NCI-H128 (cell line): ENCODE measurements around the gene TSSK6.
"Not testable (repeated sequence)": the region's sequence is repeated elsewhere in the genome, so short reads cannot be mapped to it uniquely, and the experiment has no call there.

Experiments used
- DNase-seq: peaks from one replicate; lab custom pipeline; 2025; ENCODE audit not compliant: unreplicated experiment; lab: John Stamatoyannopoulos, UW

Gene TSSK6

DNA sequence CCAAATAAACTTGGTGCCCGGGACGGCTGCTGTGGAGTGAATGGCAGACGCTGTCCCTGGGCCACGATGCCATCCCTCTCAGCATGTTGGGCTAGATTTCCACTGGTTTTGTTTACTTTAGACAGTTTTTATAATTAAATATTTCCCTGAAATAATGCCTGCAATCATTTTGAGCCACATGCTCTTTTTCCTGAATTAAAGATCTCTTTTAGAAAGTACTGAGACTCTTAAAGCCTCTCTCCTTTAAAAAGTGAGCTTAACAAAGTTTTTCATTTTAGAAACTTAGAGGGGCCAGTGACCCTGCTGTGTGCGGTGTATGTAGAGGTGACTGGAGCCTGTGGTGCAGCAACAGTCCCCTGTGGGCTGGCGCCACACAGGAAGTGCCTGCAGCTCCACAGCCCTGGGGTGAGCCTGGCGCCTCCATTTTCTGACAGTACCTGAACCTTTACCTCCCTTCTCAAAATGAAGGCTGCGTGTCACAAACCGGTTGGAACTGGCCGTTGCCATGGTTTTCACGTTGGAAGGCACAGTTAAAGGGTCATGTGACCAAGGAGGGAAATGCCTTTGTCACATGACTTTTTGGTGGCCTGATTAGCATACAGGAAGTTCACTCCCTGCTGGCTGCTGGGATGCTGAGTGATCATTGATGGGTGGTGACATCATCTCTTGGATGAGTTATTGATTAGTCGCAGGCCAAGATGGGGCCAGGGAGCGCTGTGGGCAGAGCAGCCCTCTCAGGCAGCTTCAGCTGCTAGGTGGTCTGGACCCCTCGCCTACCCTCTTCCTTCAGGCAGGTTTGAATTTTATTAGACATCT is 26.3 kb downstream of the TSSK6 start:
- DNase-seq: no peak

- no peak for DNase-seq
These were observed 27.1 kb downstream of the TSSK6 start for GRCh38 chr19:19487950-19488874.

- no peak for DNase-seq
These were observed 28.0 kb downstream of the TSSK6 start for GRCh38 chr19:19487077-19487949.

GRCh38 chr19:19486343-19487076 is 28.8 kb downstream of the TSSK6 start:
- no peak for DNase-seq

DNA sequence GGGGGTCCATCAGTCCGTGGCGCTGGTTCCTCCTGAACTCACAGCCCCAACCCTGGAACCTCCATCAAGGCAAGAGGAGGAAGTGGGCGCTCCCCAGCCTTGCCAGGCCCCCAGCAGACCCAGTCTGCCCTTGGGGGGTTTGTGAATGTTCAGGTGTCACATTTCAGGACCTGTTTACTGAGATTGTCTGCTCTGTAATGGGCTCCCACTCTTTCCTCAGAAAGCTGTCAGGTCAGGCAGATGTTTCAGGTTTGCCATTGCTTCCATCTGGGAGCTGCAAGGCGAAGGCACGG is 29.4 kb downstream of the TSSK6 start:
- no peak for DNase-seq

DNA sequence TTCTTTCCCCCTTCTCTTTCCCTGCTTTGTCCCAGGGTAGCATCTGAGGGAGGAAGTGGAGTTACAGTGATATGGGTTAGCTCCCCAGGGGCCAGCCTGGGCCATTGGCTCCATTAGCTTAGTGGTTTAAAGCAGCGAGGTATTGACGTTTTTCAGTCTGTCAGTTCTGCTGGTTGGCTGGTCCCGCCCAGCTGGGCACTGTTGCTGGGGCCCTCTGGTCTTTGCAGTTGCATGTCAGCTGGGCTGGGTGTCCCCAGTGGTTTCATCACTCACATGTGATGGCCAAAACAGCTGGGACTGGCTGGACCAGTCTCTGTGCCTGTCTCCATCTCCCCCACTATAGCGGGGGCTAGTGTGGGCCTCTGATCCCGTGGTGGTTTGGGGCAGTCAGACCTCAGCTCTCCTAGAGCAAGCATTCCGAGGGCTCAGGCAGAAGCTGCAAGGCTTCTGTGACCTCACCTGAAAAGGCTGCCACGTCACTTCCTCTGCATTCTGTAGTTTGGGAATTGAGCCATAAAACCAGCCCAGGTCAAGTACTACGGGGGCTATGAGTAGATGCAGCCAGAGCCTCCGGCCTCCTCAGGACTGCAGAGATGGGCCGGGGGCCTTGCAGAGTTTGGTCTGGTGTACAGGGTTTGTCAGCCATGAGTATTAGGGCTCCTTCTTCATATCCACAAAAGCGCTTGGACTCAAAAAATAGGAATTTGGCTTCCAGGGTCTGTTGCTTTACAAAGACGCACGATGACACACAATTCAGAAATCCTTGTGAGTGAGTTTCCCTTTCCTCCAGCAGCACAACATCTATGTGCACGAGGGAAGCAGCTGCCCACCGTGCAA is 30.0 kb downstream of the TSSK6 start:
- no peak for DNase-seq

DNA sequence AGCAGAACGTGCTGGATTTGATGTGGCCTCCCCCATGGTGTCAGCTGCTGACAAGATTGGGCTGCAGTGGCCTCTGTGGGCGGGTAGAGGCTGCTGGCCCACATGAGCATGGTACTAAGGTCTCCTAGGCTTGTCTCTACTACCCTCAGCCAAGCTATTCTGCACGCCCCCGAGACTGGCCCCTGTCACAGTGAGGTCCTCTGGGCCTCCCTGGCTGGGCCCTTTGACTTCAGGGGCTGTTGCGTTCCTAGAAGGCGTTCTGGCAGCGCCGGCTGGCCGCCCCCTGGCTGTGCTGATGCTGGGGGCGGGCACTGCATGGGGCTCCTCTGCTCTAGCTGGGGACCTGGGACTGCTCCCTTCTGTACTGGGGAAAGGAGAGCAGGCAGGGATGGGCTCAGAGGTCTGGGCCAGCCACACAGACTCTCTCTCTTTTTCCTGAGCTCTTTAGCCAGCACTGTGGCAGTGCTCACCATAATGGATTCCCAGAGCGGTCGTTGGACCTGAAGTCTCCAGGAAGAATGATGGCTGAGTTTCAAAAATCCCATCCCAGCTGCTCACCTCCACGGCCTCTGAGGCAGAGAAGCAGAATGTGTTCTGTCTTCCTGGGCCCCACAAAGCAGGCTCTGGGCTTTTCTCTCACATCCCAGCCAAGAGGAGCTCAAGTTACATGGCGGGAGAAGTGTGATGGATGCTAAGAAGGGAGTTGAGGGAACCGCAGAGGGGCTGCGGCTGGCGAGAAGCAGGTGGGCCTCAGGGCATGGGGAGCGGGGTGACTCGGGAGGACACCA is 32.3 kb downstream of the TSSK6 start:
- DNase-seq: no peak

DNA sequence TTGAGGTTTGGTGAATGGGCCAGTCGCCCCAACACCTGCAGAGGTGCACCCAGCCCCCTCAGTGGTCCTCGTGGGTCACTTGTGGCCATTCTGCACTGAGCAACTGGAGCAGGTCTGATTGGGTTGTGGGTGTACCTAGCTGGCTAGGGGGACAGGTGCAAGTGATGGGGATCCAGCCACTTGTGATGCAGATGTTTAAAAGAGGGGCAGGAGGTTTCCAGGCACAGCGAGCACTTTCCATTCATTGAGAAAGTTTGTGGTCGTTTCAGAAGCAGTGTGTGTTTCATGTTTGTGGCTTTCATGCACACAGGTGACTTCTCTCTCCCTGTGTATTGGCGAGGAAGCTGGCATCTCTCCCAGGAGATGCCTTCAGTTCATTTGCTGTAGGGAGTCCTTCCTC is 34.7 kb downstream of the TSSK6 start:
- DNase-seq: no peak

- no peak for DNase-seq
These were observed 37.5 kb downstream of the TSSK6 start for GRCh38 chr19:19477705-19478383.

DNA sequence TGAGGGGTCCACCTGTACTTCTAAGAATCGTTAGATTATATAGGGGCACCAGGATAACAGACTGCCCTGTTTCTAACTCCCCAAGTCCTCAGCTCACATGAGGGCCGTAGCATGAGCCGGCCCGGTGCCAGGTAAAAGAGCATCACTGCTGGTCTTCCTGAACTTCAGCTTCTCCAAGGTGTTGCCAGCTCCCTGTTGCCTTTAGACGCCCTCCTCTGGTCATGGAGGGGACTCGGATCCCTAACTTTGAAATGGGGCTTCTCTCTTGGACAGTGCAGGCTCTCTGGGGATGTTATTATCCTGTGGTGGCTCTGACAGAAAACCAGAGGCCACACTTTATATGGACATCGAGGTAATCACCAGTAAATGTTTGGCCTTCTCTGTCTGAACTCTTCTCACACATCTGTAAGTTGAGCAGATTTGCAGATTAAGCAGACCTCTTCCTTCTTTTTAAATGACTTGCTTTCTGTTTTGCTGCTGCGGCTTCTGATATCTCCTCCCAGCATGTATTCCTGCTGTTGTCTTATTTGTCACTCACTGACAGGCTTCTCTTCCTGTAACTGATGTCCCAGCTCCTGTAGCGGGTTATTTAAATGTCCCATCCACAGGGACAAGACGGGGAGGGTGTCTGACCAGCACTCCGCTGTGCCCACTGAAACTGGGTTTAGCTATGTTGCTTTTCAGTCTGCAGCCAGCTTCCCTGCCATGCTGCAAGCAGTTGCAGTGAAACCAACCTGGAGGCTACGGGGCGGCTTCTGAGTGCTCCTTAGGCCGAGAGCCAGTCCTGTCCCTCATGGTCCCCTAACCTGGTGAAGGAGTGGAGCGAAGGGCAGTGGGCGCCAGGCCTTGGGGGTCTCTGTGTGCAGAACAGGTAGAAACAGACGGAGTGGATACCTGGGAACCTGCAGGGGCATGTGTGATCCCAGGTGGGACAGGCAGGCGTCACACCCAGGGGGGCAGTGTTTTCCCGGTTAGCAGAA is 39.2 kb downstream of the TSSK6 start:
- DNase-seq: no peak

DNA sequence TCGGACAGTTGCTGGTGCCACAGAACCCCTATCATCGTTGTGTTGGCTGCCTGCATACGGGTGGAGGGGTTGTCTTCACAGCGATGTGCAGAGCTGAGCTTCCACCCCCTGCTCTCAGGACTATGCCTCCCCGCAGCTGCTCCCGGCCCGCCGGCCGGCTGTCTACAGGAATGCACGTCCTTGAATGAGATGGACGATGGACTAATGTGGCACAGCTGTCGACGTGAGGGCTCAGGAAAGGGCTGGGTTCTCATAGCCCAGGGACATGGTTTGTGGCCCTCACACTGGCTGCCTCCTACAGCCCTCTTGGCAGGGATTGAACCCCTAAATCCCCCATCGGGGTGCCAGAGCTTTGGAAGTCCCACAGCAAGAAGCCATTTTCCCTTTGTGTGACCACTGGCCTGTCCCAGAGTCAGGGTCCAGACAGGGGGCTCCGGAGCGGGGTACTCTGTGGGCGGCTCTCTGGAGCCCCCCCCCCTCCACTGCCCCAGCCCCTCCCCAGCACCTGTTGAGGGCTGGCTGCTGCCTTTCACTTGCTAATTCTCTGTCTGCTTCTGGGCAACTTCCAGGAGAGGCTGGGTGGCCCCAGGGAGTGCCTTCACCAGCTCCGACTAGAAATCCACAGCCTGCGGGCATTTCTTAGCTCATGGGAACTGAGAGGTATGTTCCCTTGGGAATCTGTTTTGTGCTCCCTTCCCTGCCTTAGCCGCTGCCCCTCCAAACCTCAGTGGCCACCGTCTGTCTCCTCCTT is 40.2 kb downstream of the TSSK6 start:
- DNase-seq: no peak

- not testable (repeated sequence) for DNase-seq
These were observed 43.2 kb downstream of the TSSK6 start for GRCh38 chr19:19472106-19472505.

DNA sequence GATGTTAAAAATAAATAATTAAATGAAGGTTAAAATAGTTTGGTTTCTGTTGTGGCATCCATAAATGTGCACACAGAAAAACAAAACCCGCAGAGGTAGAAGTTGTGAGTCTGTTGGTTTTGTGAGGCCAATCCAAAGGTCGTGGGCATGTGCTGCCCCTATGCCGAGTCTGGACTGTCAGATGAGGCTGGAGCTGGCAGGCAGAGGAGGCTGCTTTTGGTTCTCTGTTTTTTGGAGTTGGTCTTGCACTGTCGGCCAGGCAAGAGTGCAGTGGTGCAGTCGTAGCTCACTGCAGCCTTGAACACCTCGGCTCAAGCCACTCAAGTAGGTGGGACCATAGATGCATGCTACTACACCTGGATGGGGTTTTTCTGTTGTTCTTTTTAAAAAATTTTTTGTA is 43.7 kb downstream of the TSSK6 start:
- no peak for DNase-seq

- DNase-seq: no peak
These were observed 44.8 kb downstream of the TSSK6 start for GRCh38 chr19:19470579-19470978.

DNA sequence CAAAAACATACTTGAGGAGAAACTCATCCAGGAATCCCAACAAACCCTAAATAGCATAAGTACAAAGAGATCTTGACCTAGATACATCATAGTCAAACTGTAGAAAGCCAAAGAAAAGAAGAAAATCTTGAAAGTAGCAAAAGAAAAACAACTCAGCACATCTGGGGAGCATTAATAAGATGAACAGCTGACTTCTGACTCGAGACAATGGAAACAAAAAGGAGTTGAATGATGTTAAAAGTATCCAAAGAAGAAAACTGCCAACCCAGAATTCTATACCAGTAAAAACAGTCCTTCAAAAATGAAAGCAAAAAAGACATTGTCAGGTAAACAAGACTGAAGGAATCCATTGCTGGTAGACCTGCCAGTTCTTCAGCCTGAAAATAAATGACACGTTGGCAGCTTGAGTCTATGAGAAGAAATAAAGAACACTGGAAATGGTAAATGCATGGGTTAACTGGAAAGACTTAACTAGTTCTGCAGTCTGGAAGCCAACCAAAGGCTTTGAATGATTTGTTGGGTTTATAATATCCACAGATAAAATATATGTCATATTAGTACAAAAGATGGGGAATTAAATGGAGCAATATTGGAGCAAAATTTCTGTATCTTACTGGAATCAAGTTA is 46.8 kb downstream of the TSSK6 start:
- DNase-seq: no peak

DNA sequence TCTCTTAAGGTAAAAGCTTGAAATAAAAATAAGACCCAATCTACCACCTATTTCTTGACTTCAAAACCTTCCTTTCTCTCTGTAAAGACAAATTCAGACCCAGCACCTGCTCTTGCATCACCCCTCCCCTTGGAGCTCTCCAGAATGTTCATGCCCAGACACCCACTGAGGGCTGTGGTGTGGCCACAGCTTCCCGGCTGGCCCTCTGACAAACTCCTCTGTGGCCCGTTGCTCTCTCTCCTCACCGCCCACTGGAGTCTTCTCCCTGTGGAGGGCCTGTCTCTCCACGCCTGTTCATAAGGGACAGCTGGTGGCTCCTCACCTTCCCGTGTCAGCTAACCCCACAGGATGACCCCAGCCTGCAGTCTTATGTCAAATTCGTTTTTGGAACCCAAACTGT is 49.1 kb downstream of the TSSK6 start:
- DNase-seq: no peak
